ENCODE measurements around the gene DEPP1.

Gene DEPP1

GRCh38 chr10:44934416-44935200 is 44.0 kb downstream of the DEPP1 start:
- Histone ChIP-seq H3K36me3 (ENCODE audit: insufficient read depth, low read length) (no peaks in the 10 kb centered on the region), H3K27ac (ENCODE audit: low read depth, low read length) (no peak overlapping the region), H3K9me3 (ENCODE audit: insufficient read depth, low read depth, low read length) (no peaks in the 10 kb centered on the region), H3K4me1 (ENCODE audit: insufficient read depth, low read length) (no peaks in the 10 kb centered on the region), H3K9ac (ENCODE audit: low read depth, low read length) (no peak overlapping the region), H3K4me3 (ENCODE audit: low read length) (no peak overlapping the region), H3K27me3 (ENCODE audit: insufficient read depth, low read length) (no peaks in the 10 kb centered on the region)
- WGBS: 92% methylated on average over 18 of the region's 18 CpGs

- 87% methylated on average over 9 of the region's 9 CpGs for WGBS
- Histone ChIP-seq H3K9ac (ENCODE audit: low read depth, low read length) (no peak overlapping the region), H3K4me3 (ENCODE audit: low read length) (no peak overlapping the region), H3K9me3 (ENCODE audit: insufficient read depth, low read depth, low read length) (no peaks in the 10 kb centered on the region), H3K4me1 (ENCODE audit: insufficient read depth, low read length) (no peaks in the 10 kb centered on the region), H3K36me3 (ENCODE audit: insufficient read depth, low read length) (no peaks in the 10 kb centered on the region), H3K27ac (ENCODE audit: low read depth, low read length) (no peak overlapping the region), H3K27me3 (ENCODE audit: insufficient read depth, low read length) (no peaks in the 10 kb centered on the region)
These were observed 44.9 kb downstream of the DEPP1 start for GRCh38 chr10:44933451-44934321.

GRCh38 chr10:44932517-44933450 is 45.8 kb downstream of the DEPP1 start:
- 49% methylated on average over 10 of the region's 10 CpGs for WGBS
- Histone ChIP-seq H3K9ac (ENCODE audit: low read depth, low read length) (no peak overlapping the region), H3K9me3 (ENCODE audit: insufficient read depth, low read depth, low read length) (no peaks in the 10 kb centered on the region), H3K27ac (ENCODE audit: low read depth, low read length) (no peak overlapping the region), H3K4me1 (ENCODE audit: insufficient read depth, low read length) (no peaks in the 10 kb centered on the region), H3K36me3 (ENCODE audit: insufficient read depth, low read length) (no peaks in the 10 kb centered on the region), H3K4me3 (ENCODE audit: low read length) (no peak overlapping the region), H3K27me3 (ENCODE audit: insufficient read depth, low read length) (no peaks in the 10 kb centered on the region)

GRCh38 chr10:44931621-44932516 is 46.7 kb downstream of the DEPP1 start:
- Histone ChIP-seq H3K9ac (ENCODE audit: low read depth, low read length) (no peak overlapping the region), H3K4me3 (ENCODE audit: low read length) (no peak overlapping the region), H3K27ac (ENCODE audit: low read depth, low read length) (no peak overlapping the region), H3K9me3 (ENCODE audit: insufficient read depth, low read depth, low read length) (no peaks in the 10 kb centered on the region), H3K4me1 (ENCODE audit: insufficient read depth, low read length) (no peaks in the 10 kb centered on the region), H3K27me3 (ENCODE audit: insufficient read depth, low read length) (no peaks in the 10 kb centered on the region), H3K36me3 (ENCODE audit: insufficient read depth, low read length) (no peaks in the 10 kb centered on the region)
- WGBS: 90% methylated on average over 10 of the region's 10 CpGs

GRCh38 chr10:44930904-44931620 is 47.5 kb downstream of the DEPP1 start:
- 93% methylated on average over 4 of the region's 4 CpGs for WGBS
- Histone ChIP-seq H3K9me3 (ENCODE audit: insufficient read depth, low read depth, low read length) (no peaks in the 10 kb centered on the region), H3K27me3 (ENCODE audit: insufficient read depth, low read length) (no peaks in the 10 kb centered on the region), H3K4me1 (ENCODE audit: insufficient read depth, low read length) (no peaks in the 10 kb centered on the region), H3K36me3 (ENCODE audit: insufficient read depth, low read length) (no peaks in the 10 kb centered on the region), H3K4me3 (ENCODE audit: low read length) (no peak overlapping the region), H3K27ac (ENCODE audit: low read depth, low read length) (no peak overlapping the region), H3K9ac (ENCODE audit: low read depth, low read length) (no peak overlapping the region)

- Histone ChIP-seq H3K4me3 (ENCODE audit: low read length) (no peak overlapping the region), H3K27me3 (ENCODE audit: insufficient read depth, low read length) (0 out of 2 replicates have a peak, but pooled peaks cover 3% of the 10 kb centered on the region), H3K4me1 (ENCODE audit: insufficient read depth, low read length) (no peaks in the 10 kb centered on the region), H3K9ac (ENCODE audit: low read depth, low read length) (no peak overlapping the region), H3K36me3 (ENCODE audit: insufficient read depth, low read length) (no peaks in the 10 kb centered on the region), H3K27ac (ENCODE audit: low read depth, low read length) (no peak overlapping the region), H3K9me3 (ENCODE audit: insufficient read depth, low read depth, low read length) (no peaks in the 10 kb centered on the region)
- WGBS: 89% methylated on average over 8 of the region's 8 CpGs
These were observed 49.0 kb downstream of the DEPP1 start for GRCh38 chr10:44929356-44930255.

- Histone ChIP-seq H3K27ac (ENCODE audit: low read depth, low read length) (no peak overlapping the region), H3K36me3 (ENCODE audit: insufficient read depth, low read length) (no peaks in the 10 kb centered on the region)
These were observed 50.1 kb downstream of the DEPP1 start for GRCh38 chr10:44928462-44928861.

GRCh38 chr10:44927352-44927751 is 51.3 kb downstream of the DEPP1 start:
- no peak overlapping the region for H3K27ac ChIP-seq (ENCODE audit: low read depth, low read length)
- no peaks in the 10 kb centered on the region for H3K9me3 ChIP-seq (ENCODE audit: insufficient read depth, low read depth, low read length)
- H3K4me1 ChIP-seq (ENCODE audit: insufficient read depth, low read length): no peaks in the 10 kb centered on the region
- 81% methylated on average over 2 of the region's 2 CpGs for WGBS
- H3K4me3 ChIP-seq (ENCODE audit: low read length): no peak overlapping the region
- H3K27me3 ChIP-seq (ENCODE audit: insufficient read depth, low read length): 0 out of 2 replicates have a peak, but pooled peaks cover 4% of the 10 kb centered on the region
- H3K9ac ChIP-seq (ENCODE audit: low read depth, low read length): no peak overlapping the region
- no peaks in the 10 kb centered on the region for H3K36me3 ChIP-seq (ENCODE audit: insufficient read depth, low read length)

More at GRCh38 chr10:44928462-44928861, 50.1 kb downstream of the DEPP1 start:
- Histone ChIP-seq H3K9me3 (ENCODE audit: insufficient read depth, low read depth, low read length) (no peaks in the 10 kb centered on the region), H3K4me3 (ENCODE audit: low read length) (no peak overlapping the region), H3K27me3 (ENCODE audit: insufficient read depth, low read length) (0 out of 2 replicates have a peak, but pooled peaks cover 4% of the 10 kb centered on the region), H3K9ac (ENCODE audit: low read depth, low read length) (no peak overlapping the region), H3K4me1 (ENCODE audit: insufficient read depth, low read length) (no peaks in the 10 kb centered on the region)

GRCh38 chr10:44926751-44927351 is 51.8 kb downstream of the DEPP1 start:
- H3K4me3 ChIP-seq (ENCODE audit: low read length): no peak overlapping the region
- no peaks in the 10 kb centered on the region for H3K9me3 ChIP-seq (ENCODE audit: insufficient read depth, low read depth, low read length)
- H3K4me1 ChIP-seq (ENCODE audit: insufficient read depth, low read length): no peaks in the 10 kb centered on the region
- 0 out of 2 replicates have a peak, but pooled peaks cover 4% of the 10 kb centered on the region for H3K27me3 ChIP-seq (ENCODE audit: insufficient read depth, low read length)
- no peak overlapping the region for H3K27ac ChIP-seq (ENCODE audit: low read depth, low read length)
- no peak overlapping the region for H3K9ac ChIP-seq (ENCODE audit: low read depth, low read length)
- H3K36me3 ChIP-seq (ENCODE audit: insufficient read depth, low read length): no peaks in the 10 kb centered on the region
- WGBS: 75% methylated on average over 9 of the region's 10 CpGs
